Esophagus muscularis mucosa (tissue), 4 donors: ENCODE results near the gene SMPD3. TPM values are rescaled to one million over a fixed set of nuclear protein-coding genes. Genes with fewer than 3 reads are reported as not detected.

Source experiments
- DNase-seq: peaks from one replicate; pipeline ENCODE4 v3.0.0-alpha.2; 2017; ENCODE audit errors: extremely low spot score
- H3K27ac ChIP-seq, 4 donors: fragments of 200-600 bp; sonication (generic); replicated peaks in 1 of 4; 1 replicate in 3 of 4; 2 replicates in 1 of 4; pipeline ENCODE4 v1.5.1; 2016 to 2019; ENCODE audit warnings: mild to moderate bottlenecking in 1 of 4
- H3K27me3 ChIP-seq, 4 donors: fragments of 200-600 bp; sonication (generic); one replicate each; pipeline versions ENCODE4 v1.5.1 to v1.6.0; 2016 to 2019
- H3K36me3 ChIP-seq, 4 donors: fragments of 200-600 bp; sonication (generic); one replicate each; pipeline ENCODE4 v1.5.1; 2016 to 2019
- H3K4me1 ChIP-seq, 4 donors: fragments of 200-600 bp; sonication (generic); one replicate each; pipeline ENCODE4 v1.5.1; 2016 to 2019
- H3K4me3 ChIP-seq, 4 donors: fragments of 200-600 bp; sonication (generic); 1 replicate in 2 of 4; 2 replicates in 2 of 4; pipeline ENCODE4 v1.5.1; 2016 to 2019; ENCODE audit warnings: mild to moderate bottlenecking in 4 of 4, moderate library complexity in 1 of 4
- H3K9me3 ChIP-seq, 4 donors: fragments of 200-600 bp; sonication (generic); 1 replicate in 3 of 4; 2 replicates in 1 of 4; pipeline ENCODE4 v1.5.1; 2016 to 2019
- EP300 ChIP-seq: sonication (generic); formaldehyde crosslinking; IDR thresholded peaks from one replicate; pipeline ENCODE4 v1.6.1; 2017; ENCODE audit warnings: antibody characterized with exemption
- POLR2A ChIP-seq: fragments of 450-650 bp; IDR thresholded peaks from one replicate; pipeline ENCODE4 v1.6.1; 2017; ENCODE audit warnings: antibody characterized with exemption, moderate library complexity, mild to moderate bottlenecking, low read depth
- POLR2AphosphoS5 ChIP-seq, 2 donors: sonication (generic); formaldehyde crosslinking; IDR thresholded peaks; one replicate each; pipeline ENCODE4 v1.6.1; 2017; ENCODE audit warnings: antibody characterized with exemption in 2 of 2
- WGBS: methylation state at CpG from one replicate; pipeline ENCODE4 v1.1.5; 2018; 5-methylcytosine and 5-hydroxymethylcytosine counted together
- intact Hi-C: fragments of 100-400 bp; cut with DNase I; formaldehyde crosslinking; loops from one replicate; pipeline ENCODE4 v1.15.1; 2023
- total RNA-seq, 4 donors: library from RNA; depleted of rRNA; stranded (reverse); fragments of >200 nt; gene quantifications; one replicate each; pipeline versions ENCODE4 v1.1.0 to v1.2.1, GENCODE V29; 2016
- TF ChIP-seq, protein P1 (sequence below), 3 experiments: fragments of 200-600 bp in 2 of 3; fragments of 450-650 bp in 1 of 3; sonication (generic) in 2 of 3; IDR thresholded peaks; one replicate each; pipeline ENCODE4 v1.5.1; 2017 to 2019; ENCODE audit warnings: antibody characterized with exemption in 3 of 3, mild to moderate bottlenecking in 2 of 3, moderate library complexity in 1 of 3

SMPD3 gene
- total RNA-seq, 4 donors from 2014 or later: 0.32 to 0.92 (median 0.54) TPM

DNA sequence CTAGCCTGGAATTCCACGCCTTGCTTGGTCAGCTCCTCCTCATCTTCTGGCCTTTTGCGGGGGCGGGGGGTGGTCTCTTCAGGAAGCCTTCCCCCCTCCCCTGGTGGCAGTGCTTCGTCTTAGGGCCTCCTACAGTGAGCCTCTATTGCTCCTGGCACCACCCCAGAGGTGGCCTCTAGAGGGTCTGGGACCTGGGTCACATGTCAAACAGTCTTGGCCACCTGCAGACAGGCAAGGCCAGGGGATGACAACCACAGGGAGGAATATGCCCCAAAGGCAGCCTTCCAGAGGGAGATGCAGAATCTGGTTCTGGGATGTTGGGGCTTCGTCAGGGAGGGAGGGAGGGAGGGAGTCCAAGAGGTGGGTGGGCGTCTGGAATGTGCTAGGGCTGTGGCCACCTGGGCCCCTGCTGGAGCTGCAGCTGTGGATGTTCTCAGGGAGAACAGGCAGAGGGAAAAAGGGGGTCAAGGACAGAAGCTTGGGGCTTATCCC lies 50.6 kb downstream of the SMPD3 start:
- TF ChIP-seq, protein P1, sequence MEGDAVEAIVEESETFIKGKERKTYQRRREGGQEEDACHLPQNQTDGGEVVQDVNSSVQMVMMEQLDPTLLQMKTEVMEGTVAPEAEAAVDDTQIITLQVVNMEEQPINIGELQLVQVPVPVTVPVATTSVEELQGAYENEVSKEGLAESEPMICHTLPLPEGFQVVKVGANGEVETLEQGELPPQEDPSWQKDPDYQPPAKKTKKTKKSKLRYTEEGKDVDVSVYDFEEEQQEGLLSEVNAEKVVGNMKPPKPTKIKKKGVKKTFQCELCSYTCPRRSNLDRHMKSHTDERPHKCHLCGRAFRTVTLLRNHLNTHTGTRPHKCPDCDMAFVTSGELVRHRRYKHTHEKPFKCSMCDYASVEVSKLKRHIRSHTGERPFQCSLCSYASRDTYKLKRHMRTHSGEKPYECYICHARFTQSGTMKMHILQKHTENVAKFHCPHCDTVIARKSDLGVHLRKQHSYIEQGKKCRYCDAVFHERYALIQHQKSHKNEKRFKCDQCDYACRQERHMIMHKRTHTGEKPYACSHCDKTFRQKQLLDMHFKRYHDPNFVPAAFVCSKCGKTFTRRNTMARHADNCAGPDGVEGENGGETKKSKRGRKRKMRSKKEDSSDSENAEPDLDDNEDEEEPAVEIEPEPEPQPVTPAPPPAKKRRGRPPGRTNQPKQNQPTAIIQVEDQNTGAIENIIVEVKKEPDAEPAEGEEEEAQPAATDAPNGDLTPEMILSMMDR (IDR thresholded peaks at IDR 0.05): no peak
- TF ChIP-seq POLR2AphosphoS5 (IDR thresholded peaks at IDR 0.05) (no peak), POLR2A (no peak), EP300 (no peak)
- Histone ChIP-seq H3K4me1 (no peaks in the 10 kb centered on the region), H3K9me3 (no peaks in the 10 kb centered on the region), H3K27me3 (peaks cover 0 to 11% (median 0%) of the 10 kb centered on the region in 4 donors), H3K27ac (no peak overlapping the region), H3K4me3 (no peak overlapping the region), H3K36me3 (no peaks in the 10 kb centered on the region)
- DNase-seq: no peak
- intact Hi-C loops: no loop called here
- WGBS: 73% methylated on average over 6 of the region's 6 CpGs

DNA sequence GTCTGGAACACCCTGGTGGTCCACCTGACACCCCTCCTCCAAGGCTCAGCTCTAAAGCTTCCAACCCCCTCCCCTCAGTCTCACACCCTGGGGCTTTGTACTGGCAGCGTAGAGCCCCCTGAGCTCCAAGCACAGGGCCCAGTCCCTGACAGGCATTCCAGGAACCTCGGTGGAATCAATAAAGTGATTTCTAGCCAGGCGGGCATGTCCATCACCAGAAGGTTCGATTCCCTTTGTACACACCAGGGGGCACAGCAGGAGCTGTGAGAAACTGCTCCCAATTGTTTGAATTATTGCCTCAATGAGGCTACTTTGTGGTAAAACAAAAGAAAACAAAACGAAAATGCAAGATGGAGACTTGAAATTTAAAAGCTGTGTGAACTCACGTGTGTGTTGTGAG lies 51.8 kb downstream of the SMPD3 start:
- Histone ChIP-seq H3K4me1 (no peaks in the 10 kb centered on the region), H3K36me3 (no peaks in the 10 kb centered on the region), H3K9me3 (no peaks in the 10 kb centered on the region), H3K4me3 (no peak overlapping the region), H3K27me3 (peaks cover 0 to 11% (median 0%) of the 10 kb centered on the region in 4 donors), H3K27ac (no peak overlapping the region)
- intact Hi-C loops: no loop called here
- no peak for DNase-seq
- WGBS: 38% methylated on average over 6 of the region's 6 CpGs
- TF ChIP-seq, protein P1 (IDR thresholded peaks at IDR 0.05): peak; percentile 28 to 43 (median 39)
- TF ChIP-seq POLR2AphosphoS5 (IDR thresholded peaks at IDR 0.05): no peak

DNA sequence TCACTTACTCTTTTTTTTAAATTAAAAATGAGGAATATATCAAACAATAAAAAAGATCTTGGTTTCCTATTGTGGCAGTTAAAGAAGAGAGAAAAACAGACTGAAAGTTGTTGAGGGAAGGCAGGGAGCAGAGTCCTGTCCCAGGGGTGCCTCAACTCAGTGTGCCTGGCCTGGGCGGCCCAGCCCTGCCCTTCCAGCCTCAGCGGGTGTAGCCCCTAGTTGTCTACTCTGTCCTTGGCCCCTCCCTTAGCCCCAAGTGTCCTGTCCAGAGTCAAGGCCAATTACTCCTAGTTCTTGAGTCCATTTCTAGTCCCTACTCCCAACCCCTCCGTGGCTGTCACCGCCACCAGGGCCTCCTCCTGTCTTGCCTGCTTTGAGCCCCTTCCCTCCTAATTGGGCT lies 52.5 kb downstream of the SMPD3 start:
- no peaks in the 10 kb centered on the region for H3K36me3 ChIP-seq
- H3K27ac ChIP-seq: no peak overlapping the region
- intact Hi-C loops: no loop called here
- 69% methylated on average over 4 of the region's 4 CpGs for WGBS
- H3K9me3 ChIP-seq: no peaks in the 10 kb centered on the region
- DNase-seq: no peak
- TF ChIP-seq EP300 (no peak), POLR2AphosphoS5 (IDR thresholded peaks at IDR 0.05) (no peak), POLR2A (no peak)
- TF ChIP-seq, protein P1 (IDR thresholded peaks at IDR 0.05): no peak
- peaks cover 0 to 11% (median 0%) of the 10 kb centered on the region in 4 donors for H3K27me3 ChIP-seq
- no peaks in the 10 kb centered on the region for H3K4me1 ChIP-seq
- no peak overlapping the region for H3K4me3 ChIP-seq

DNA sequence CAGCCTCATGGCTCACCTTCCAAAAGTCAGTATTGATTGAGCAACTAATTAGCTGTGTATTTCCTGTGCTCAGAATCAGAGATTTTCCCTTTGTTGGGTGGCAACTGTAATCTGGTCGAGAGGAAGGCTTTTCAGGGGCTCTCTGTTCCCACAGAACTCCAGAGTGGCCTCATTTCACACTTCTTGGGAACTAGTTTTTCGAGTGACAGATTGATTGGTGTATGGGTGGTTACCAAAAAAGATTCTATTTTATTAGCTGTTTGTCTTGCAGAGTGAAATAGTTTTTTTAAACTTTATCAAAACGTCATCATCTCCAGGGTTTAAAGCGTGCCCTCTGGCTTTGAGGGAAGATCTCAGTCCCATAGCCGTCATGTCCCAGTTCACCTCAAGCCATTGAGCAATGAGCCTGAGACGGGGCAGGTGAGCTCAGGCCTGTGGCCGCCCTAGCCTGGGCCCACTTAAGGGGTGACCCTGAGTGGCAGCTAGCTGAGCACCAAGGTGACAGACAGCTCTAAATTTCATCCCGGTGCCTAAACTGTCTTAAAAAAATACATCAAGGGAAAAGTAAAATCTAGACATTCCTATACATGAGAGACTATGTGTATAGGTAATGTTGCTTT lies 53.0 kb downstream of the SMPD3 start:
- Histone ChIP-seq H3K27ac (no peak overlapping the region), H3K27me3 (peaks cover 0 to 11% (median 0%) of the 10 kb centered on the region in 4 donors), H3K36me3 (no peaks in the 10 kb centered on the region), H3K9me3 (no peaks in the 10 kb centered on the region), H3K4me1 (no peaks in the 10 kb centered on the region), H3K4me3 (no peak overlapping the region)
- intact Hi-C loops: no loop called here
- 82% methylated on average over 8 of the region's 8 CpGs for WGBS
- DNase-seq: no peak
- TF ChIP-seq, protein P1 (IDR thresholded peaks at IDR 0.05): no peak
- no peak for TF ChIP-seq EP300
- TF ChIP-seq POLR2AphosphoS5 (IDR thresholded peaks at IDR 0.05): no peak
- no peak for TF ChIP-seq POLR2A

DNA sequence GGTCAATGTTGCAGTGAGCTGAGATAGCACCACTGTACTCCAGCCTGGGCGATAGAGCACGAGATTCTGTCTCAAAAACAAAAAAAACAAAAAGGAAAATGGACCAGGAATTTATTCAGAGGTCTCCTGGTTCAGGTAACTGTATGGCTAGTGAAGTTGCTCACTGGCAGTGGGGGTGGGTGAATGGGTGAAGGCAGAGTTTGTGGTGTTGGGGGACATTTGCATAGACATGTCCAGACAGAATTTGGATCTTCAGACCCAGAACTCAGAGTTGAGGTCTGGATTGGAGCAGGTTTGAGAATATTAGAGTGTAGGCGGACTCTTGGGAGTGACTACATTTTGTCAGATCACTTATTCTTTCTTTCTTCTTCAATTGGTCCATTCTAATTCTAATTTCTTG lies 55.0 kb downstream of the SMPD3 start:
- no peak for TF ChIP-seq EP300
- TF ChIP-seq, protein P1 (IDR thresholded peaks at IDR 0.05): no peak
- TF ChIP-seq POLR2A: no peak
- no peak for TF ChIP-seq POLR2AphosphoS5 (IDR thresholded peaks at IDR 0.05)
- Histone ChIP-seq H3K4me1 (no peaks in the 10 kb centered on the region), H3K4me3 (no peak overlapping the region), H3K9me3 (no peaks in the 10 kb centered on the region), H3K36me3 (no peaks in the 10 kb centered on the region), H3K27me3 (peaks cover 0 to 8% (median 0%) of the 10 kb centered on the region in 4 donors), H3K27ac (no peak overlapping the region)
- WGBS: 80% methylated on average over 3 of the region's 3 CpGs
- no peak for DNase-seq
- intact Hi-C loops: no loop called here
